Measurements from ENCODE around the gene TRAF4.
A peak's percentile ranks its signal among the peaks of the same experiment; 100 is the strongest.

TRAF4 gene

GRCh38 chr17:28743243-28744103 is at the start of gene TRAF4:
TSS of gene TRAF4 (plus strand) at chr17:28744011. CDS start at chr17:28744113, 102 bp downstream.
- peak; percentile 77 for DNase-seq

GRCh38 chr17:28698253-28698941 is 45.4 kb upstream of the TRAF4 start:
- DNase-seq = no peak

- DNase-seq = no peak
Measured at GRCh38 chr17:28700278-28700677, 43.5 kb upstream of the TRAF4 start.

- no peak for DNase-seq
Measured at GRCh38 chr17:28700830-28701492, 42.9 kb upstream of the TRAF4 start.

GRCh38 chr17:28702026-28702751 is 41.6 kb upstream of the TRAF4 start:
- no peak for DNase-seq

- no peak for DNase-seq
Measured at GRCh38 chr17:28702752-28703150, 41.1 kb upstream of the TRAF4 start.

- DNase-seq = no peak
Measured at GRCh38 chr17:28703552-28704218, 40.1 kb upstream of the TRAF4 start.

GRCh38 chr17:28704219-28704858 is 39.5 kb upstream of the TRAF4 start:
- no peak for DNase-seq

GRCh38 chr17:28705074-28705659 is 38.6 kb upstream of the TRAF4 start:
- DNase-seq = no peak

- DNase-seq = no peak
Measured at GRCh38 chr17:28705728-28706334, 38.0 kb upstream of the TRAF4 start.

- DNase-seq = no peak
Measured at GRCh38 chr17:28706471-28707338, 37.1 kb upstream of the TRAF4 start.

GRCh38 chr17:28707339-28707720 is 36.5 kb upstream of the TRAF4 start:
- no peak for DNase-seq

- DNase-seq = peak; percentile 94
Measured at GRCh38 chr17:28710861-28711722, 32.7 kb upstream of the TRAF4 start.

- DNase-seq = no peak
Measured at GRCh38 chr17:28711723-28712031, 32.1 kb upstream of the TRAF4 start, which contains the start of gene PROCA1. TSS of gene PROCA1 (minus strand) at chr17:28711888. CDS start at chr17:28711660, 228 bp downstream.

- DNase-seq = peak; percentile 68
Measured at GRCh38 chr17:28712032-28712704, 31.6 kb upstream of the TRAF4 start.

GRCh38 chr17:28712705-28713415 is 31.0 kb upstream of the TRAF4 start:
- no peak for DNase-seq

GRCh38 chr17:28714281-28714680 is 29.5 kb upstream of the TRAF4 start:
- DNase-seq = no peak

- no peak for DNase-seq
Measured at GRCh38 chr17:28715217-28715616, 28.6 kb upstream of the TRAF4 start.

All from activated CD4-positive, alpha-beta T cell treated with anti-CD3 and anti-CD28 coated beads, Interleukin-2, amount 50 U/mL, for 16 hours (primary cell).